GM12878 (cell line): ENCODE results near the gene HERPUD1. TPM values are rescaled to one million over a fixed set of nuclear protein-coding genes. Genes with fewer than 3 reads are reported as not detected.

Experiments used
- ATF7 ChIP-seq: fragments of 450-650 bp; IDR thresholded peaks from 2 replicates; pipeline ENCODE4 v1.6.1; 2016; ENCODE audit warnings: low read depth, mild to moderate bottlenecking
- BHLHE40 ChIP-seq, 2 experiments: fragments of 450-650 bp in 1 of 2; IDR thresholded peaks; 2 replicates each; pipeline ENCODE4 v1.6.1; 2011 to 2017; ENCODE audit warnings: low read depth in 2 of 2, borderline replicate concordance in 1 of 2, improper control_type of control experiment in 1 of 2, low read length in 1 of 2, mild to moderate bottlenecking in 1 of 2
- CUX1 ChIP-seq: IDR thresholded peaks from 2 replicates; pipeline ENCODE4 v1.6.1; 2012; ENCODE audit warnings: improper control_type of control experiment, low read depth, low read length; ENCODE audit not compliant: insufficient replicate concordance
- FOXK2 ChIP-seq: fragments of 450-650 bp; IDR thresholded peaks from 2 replicates; pipeline ENCODE4 v1.6.1; 2017; ENCODE audit warnings: mild to moderate bottlenecking, moderate library complexity
- FOXM1 ChIP-seq: IDR thresholded peaks from 2 replicates; pipeline ENCODE4 v1.6.1; 2012; ENCODE audit warnings: low read depth, mild to moderate bottlenecking, inconsistent platforms, low read length, moderate library complexity
- HDAC6 ChIP-seq: fragments of 200-600 bp; sonication (generic); IDR thresholded peaks from one replicate; pipeline ENCODE4 v1.8.0; 2017; ENCODE audit warnings: antibody characterized with exemption; ENCODE audit not compliant: unreplicated experiment
- IKZF1 ChIP-seq: fragments of 450-650 bp; conservative IDR thresholded peaks from 2 replicates; pipeline ENCODE4 v1.6.1; 2017; ENCODE audit warnings: antibody characterized with exemption, mild to moderate bottlenecking
- IKZF2 ChIP-seq, 2 experiments: fragments of 450-650 bp; IDR thresholded peaks; 2 replicates each; pipeline ENCODE4 v1.6.1; 2017; ENCODE audit warnings: mild to moderate bottlenecking in 2 of 2, moderate library complexity in 2 of 2
- KLF5 ChIP-seq: fragments of 450-650 bp; IDR thresholded peaks from 2 replicates; pipeline ENCODE4 v1.6.1; 2014; ENCODE audit warnings: mild to moderate bottlenecking; ENCODE audit not compliant: partially characterized antibody
- NR2C2 ChIP-seq: IDR thresholded peaks from 2 replicates; pipeline ENCODE4 v1.6.1; 2011; ENCODE audit warnings: borderline replicate concordance, low read depth; ENCODE audit not compliant: control insufficient read depth, insufficient read length
- NR2F1 ChIP-seq: fragments of 450-650 bp; conservative IDR thresholded peaks from 2 replicates; pipeline ENCODE4 v1.6.1; 2017; ENCODE audit warnings: mild to moderate bottlenecking
- PAX5 ChIP-seq: IDR thresholded peaks from 2 replicates; pipeline ENCODE4 v1.6.1; 2011; ENCODE audit warnings: low read depth, low read length, borderline replicate concordance
- POLR2A ChIP-seq: IDR thresholded peaks from 2 replicates; pipeline ENCODE4 v1.6.1; 2011; ENCODE audit warnings: low read depth, mild to moderate bottlenecking, low read length
- POLR2AphosphoS5 ChIP-seq: IDR thresholded peaks from 2 replicates; pipeline ENCODE4 v1.6.1; 2011; ENCODE audit warnings: mild to moderate bottlenecking, low read length, inconsistent platforms
- SIN3A ChIP-seq: IDR thresholded peaks from 2 replicates; pipeline ENCODE4 v1.6.1; 2012; ENCODE audit warnings: low read depth, low read length, improper control_type of control experiment
- SUZ12 ChIP-seq: fragments of 200-600 bp; sonication (generic); IDR thresholded peaks from one replicate; pipeline ENCODE4 v1.6.1; 2018; ENCODE audit warnings: antibody characterized with exemption, mild to moderate bottlenecking; ENCODE audit not compliant: unreplicated experiment
- WRNIP1 ChIP-seq: IDR thresholded peaks from 2 replicates; pipeline ENCODE4 v1.6.1; 2011; ENCODE audit warnings: low read depth, low read length, improper control_type of control experiment, borderline replicate concordance
- ZBED1 ChIP-seq: IDR thresholded peaks from 2 replicates; pipeline ENCODE4 v1.6.1; 2016; ENCODE audit warnings: borderline replicate concordance
- ZNF217 ChIP-seq: fragments of 450-650 bp; IDR thresholded peaks from 2 replicates; pipeline ENCODE4 v1.6.1; 2017; ENCODE audit warnings: antibody characterized with exemption, mild to moderate bottlenecking
- ZNF24 ChIP-seq: fragments of 450-650 bp; IDR thresholded peaks from 2 replicates; pipeline ENCODE4 v1.6.1; 2017; ENCODE audit warnings: antibody characterized with exemption, mild to moderate bottlenecking
- polyA plus RNA-seq, 11 experiments: library from polyadenylated mRNA; depleted of rRNA in 4 of 11; unstranded in 6 of 11; stranded (reverse) in 5 of 11; fragments of >200 nt; fragmentation: Nextera tagmentation in 4 of 11; fragmentation: Illumina TruSeq in 1 of 11; extraction: Ambion mirVana in 4 of 11; extraction: Trizol in 1 of 11; gene quantifications; 1 replicate in 1 of 11; 2 replicates in 10 of 11; pipeline versions ENCODE4 v1.2.1 to v1.2.3, GENCODE V29; 2011 to 2016; ENCODE audit warnings: inconsistent platforms in 2 of 11, missing spikeins in 2 of 11, low read depth in 1 of 11
- total RNA-seq, 4 experiments: library from RNA; depleted of rRNA in 3 of 4; stranded (reverse); fragments of >200 nt in 3 of 4; fragmentation: Illumina TruSeq in 1 of 4; extraction: Trizol in 1 of 4; gene quantifications; 2 replicates each; pipeline versions ENCODE4 v1.2.1 to v1.2.3, GENCODE V29; 2013 to 2021
- TF ChIP-seq, protein P1 (sequence below): fragments of 450-650 bp; IDR thresholded peaks from 2 replicates; pipeline ENCODE4 v1.6.1; 2017; ENCODE audit warnings: antibody characterized with exemption, mild to moderate bottlenecking, moderate library complexity

The HERPUD1 gene
- total and polyA plus RNA-seq, 10 of the 15 experiments (the other 5 are each of a cell fraction or from before 2014, with no cell fraction given), result 32.6 to 212 (median 122) TPM

GRCh38 chr16:56932721-56933619, 1.0 kb downstream of the HERPUD1 start (continued):
- TF ChIP-seq WRNIP1, result peak; percentile 86; the same call in 1 of the 2 replicates
- TF ChIP-seq IKZF2 (IDR thresholded peaks at IDR 0.05), result peak in 1 of 2 experiments; percentile 22; a peak in 1 of 4 replicates
- no peak for TF ChIP-seq KLF5
- TF ChIP-seq POLR2AphosphoS5, result peak; percentile 82
- TF ChIP-seq, protein P1, sequence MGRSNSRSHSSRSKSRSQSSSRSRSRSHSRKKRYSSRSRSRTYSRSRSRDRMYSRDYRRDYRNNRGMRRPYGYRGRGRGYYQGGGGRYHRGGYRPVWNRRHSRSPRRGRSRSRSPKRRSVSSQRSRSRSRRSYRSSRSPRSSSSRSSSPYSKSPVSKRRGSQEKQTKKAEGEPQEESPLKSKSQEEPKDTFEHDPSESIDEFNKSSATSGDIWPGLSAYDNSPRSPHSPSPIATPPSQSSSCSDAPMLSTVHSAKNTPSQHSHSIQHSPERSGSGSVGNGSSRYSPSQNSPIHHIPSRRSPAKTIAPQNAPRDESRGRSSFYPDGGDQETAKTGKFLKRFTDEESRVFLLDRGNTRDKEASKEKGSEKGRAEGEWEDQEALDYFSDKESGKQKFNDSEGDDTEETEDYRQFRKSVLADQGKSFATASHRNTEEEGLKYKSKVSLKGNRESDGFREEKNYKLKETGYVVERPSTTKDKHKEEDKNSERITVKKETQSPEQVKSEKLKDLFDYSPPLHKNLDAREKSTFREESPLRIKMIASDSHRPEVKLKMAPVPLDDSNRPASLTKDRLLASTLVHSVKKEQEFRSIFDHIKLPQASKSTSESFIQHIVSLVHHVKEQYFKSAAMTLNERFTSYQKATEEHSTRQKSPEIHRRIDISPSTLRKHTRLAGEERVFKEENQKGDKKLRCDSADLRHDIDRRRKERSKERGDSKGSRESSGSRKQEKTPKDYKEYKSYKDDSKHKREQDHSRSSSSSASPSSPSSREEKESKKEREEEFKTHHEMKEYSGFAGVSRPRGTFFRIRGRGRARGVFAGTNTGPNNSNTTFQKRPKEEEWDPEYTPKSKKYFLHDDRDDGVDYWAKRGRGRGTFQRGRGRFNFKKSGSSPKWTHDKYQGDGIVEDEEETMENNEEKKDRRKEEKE, result no peak
- no peak for TF ChIP-seq NR2F1
- peak; percentile 44 to 59; a peak in 3 of 4 replicates for TF ChIP-seq BHLHE40 (IDR thresholded peaks at IDR 0.05; ENCODE audit: borderline replicate concordance in 1 of 2, low read depth in 2 of 2, low read length in 1 of 2)
- TF ChIP-seq POLR2A, result peak; percentile 31
- no peak for TF ChIP-seq IKZF1
- peak; percentile 18; the same call in 1 of the 2 replicates for TF ChIP-seq ZBED1
- TF ChIP-seq CUX1, result no peak
- TF ChIP-seq FOXM1, result no peak
- no peak for TF ChIP-seq SUZ12
- no peak for TF ChIP-seq PAX5
- TF ChIP-seq FOXK2, result peak; percentile 82
- TF ChIP-seq ATF7, result peak; percentile 40; the same call in 1 of the 2 replicates
- no peak for TF ChIP-seq ZNF24
- TF ChIP-seq ZNF217, result no peak
- TF ChIP-seq HDAC6, result no peak
- TF ChIP-seq NR2C2, result no peak
- TF ChIP-seq SIN3A, result peak; percentile 95
